Activated naive CD8-positive, alpha-beta T cell treated with anti-CD3 and anti-CD28 coated beads, Interleukin-2, amount 50 U/mL, for 24 hours (primary cell): ENCODE data around the gene CHL1.
"Not testable (repeated sequence)": the region's sequence is repeated elsewhere in the genome, so short reads cannot be mapped to it uniquely, and the experiment has no call there.

ENCODE experiments used
- ATAC-seq: fragments of 150-1000 bp; cut with Tn5 transposase; one replicate; pipeline ENCODE4 v1.10.0; 2021
- DNase-seq: peaks from one replicate; pipeline ENCODE4 v3.0.0; 2021
- H3K27ac Mint-ChIP-seq: one replicate; pipeline ENCODE4 v1.8.0; 2021; ENCODE audit warnings: mild to moderate bottlenecking, mixed read lengths
- H3K27me3 Mint-ChIP-seq: one replicate; pipeline ENCODE4 v1.8.0; 2021; ENCODE audit warnings: mixed read lengths
- H3K36me3 Mint-ChIP-seq: one replicate; pipeline ENCODE4 v1.8.0; 2021; ENCODE audit warnings: low read depth, mixed read lengths
- H3K4me1 Mint-ChIP-seq: one replicate; pipeline ENCODE4 v1.8.0; 2021; ENCODE audit warnings: mixed read lengths
- H3K4me3 Mint-ChIP-seq: one replicate; pipeline ENCODE4 v1.8.0; 2021; ENCODE audit warnings: mild to moderate bottlenecking, moderate library complexity, mixed read lengths
- H3K9me3 Mint-ChIP-seq: one replicate; pipeline ENCODE4 v1.8.0; 2021; ENCODE audit warnings: mixed read lengths

Gene CHL1

DNA sequence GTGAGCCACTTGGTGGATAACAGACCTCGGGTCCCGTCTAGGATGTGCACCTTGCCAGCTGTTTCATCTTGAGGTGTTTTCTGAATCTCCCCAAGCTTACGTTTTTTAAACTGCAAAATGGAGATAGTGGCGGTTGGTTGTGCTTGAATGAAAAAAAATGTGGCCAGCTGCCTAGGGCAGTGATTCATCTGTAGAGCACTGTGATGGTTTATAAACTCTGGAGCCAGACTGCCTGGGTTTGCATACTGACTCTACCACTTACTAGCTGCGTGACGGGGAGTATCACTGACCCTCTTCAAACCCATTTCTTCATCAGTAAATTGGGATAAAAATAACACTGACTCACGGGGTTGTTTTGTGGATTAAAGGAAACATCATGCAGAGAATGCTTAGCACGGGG lies 159.1 kb downstream of the CHL1 start:
- H3K9me3 Mint-ChIP-seq = peaks cover 4% of the 10 kb centered on the region
- H3K27ac Mint-ChIP-seq = no peak overlapping the region
- H3K4me3 Mint-ChIP-seq = no peak overlapping the region
- H3K4me1 Mint-ChIP-seq = no peaks in the 10 kb centered on the region
- ATAC-seq = no peak
- DNase-seq = no peak
- no peaks in the 10 kb centered on the region for H3K27me3 Mint-ChIP-seq
- H3K36me3 Mint-ChIP-seq = no peaks in the 10 kb centered on the region

DNA sequence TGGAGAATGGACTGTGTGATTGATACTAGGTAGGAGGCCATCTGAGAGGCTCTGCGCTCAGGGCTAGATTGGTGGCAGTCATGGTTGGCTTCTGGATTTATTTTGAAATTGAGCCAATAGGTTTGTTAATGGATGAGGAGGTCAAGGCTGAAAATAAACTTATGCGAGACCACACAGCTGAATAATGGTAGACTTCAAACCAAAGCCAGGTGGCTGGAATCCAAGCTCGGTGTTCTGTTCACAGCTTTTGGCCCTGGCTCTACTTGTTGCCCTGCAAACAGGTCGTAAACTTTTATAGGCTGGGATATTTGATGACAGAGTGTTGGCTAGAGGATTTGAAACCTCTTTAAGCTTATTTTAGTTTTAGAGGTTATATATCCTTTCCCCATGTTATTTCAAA lies 160.4 kb downstream of the CHL1 start:
- no peak overlapping the region for H3K27ac Mint-ChIP-seq
- H3K36me3 Mint-ChIP-seq = no peaks in the 10 kb centered on the region
- H3K27me3 Mint-ChIP-seq = no peaks in the 10 kb centered on the region
- H3K9me3 Mint-ChIP-seq = peaks cover 4% of the 10 kb centered on the region
- H3K4me1 Mint-ChIP-seq = no peaks in the 10 kb centered on the region
- no peak for ATAC-seq
- DNase-seq = no peak
- H3K4me3 Mint-ChIP-seq = no peak overlapping the region

- H3K4me3 Mint-ChIP-seq = no peak overlapping the region
- H3K27me3 Mint-ChIP-seq = no peaks in the 10 kb centered on the region
- no peaks in the 10 kb centered on the region for H3K36me3 Mint-ChIP-seq
- H3K4me1 Mint-ChIP-seq = no peaks in the 10 kb centered on the region
- no peak for ATAC-seq
- DNase-seq = no peak
- peaks cover 7% of the 10 kb centered on the region for H3K9me3 Mint-ChIP-seq
- no peak overlapping the region for H3K27ac Mint-ChIP-seq
These were observed 163.1 kb downstream of the CHL1 start for GRCh38 chr3:359672-360071.

- DNase-seq (no peak), ATAC-seq (no peak)
- no peak overlapping the region for H3K27ac Mint-ChIP-seq
- H3K9me3 Mint-ChIP-seq = peaks cover 13% of the 10 kb centered on the region
- H3K4me3 Mint-ChIP-seq = no peak overlapping the region
- H3K36me3 Mint-ChIP-seq = no peaks in the 10 kb centered on the region
- no peaks in the 10 kb centered on the region for H3K4me1 Mint-ChIP-seq
- no peaks in the 10 kb centered on the region for H3K27me3 Mint-ChIP-seq
These were observed 166.2 kb downstream of the CHL1 start for GRCh38 chr3:362681-363338.

DNA sequence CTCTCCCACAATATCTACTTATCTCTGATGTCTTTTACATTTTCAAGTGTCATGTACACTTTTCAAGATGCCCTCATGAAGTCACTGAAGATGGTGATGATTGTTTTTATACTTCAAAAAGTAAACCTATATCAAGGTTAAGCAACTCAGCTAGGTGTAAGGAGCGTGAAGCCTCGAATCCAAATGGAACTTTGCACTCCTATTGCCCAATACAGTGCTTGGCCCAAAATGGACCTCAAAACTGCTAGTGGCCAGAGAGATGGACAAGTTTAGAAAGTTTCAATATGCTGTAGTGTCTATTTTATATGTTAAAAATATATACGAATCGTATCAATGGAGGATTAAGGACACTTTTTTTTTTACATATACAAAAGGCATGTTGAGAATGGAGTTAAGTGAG lies 167.7 kb downstream of the CHL1 start:
- no peaks in the 10 kb centered on the region for H3K27me3 Mint-ChIP-seq
- H3K36me3 Mint-ChIP-seq = no peaks in the 10 kb centered on the region
- no peak for ATAC-seq
- H3K9me3 Mint-ChIP-seq = peaks cover 22% of the 10 kb centered on the region
- H3K4me3 Mint-ChIP-seq = no peak overlapping the region
- H3K27ac Mint-ChIP-seq = no peak overlapping the region
- DNase-seq = no peak
- H3K4me1 Mint-ChIP-seq = no peaks in the 10 kb centered on the region

GRCh38 chr3:365268-365667 lies 168.7 kb downstream of the CHL1 start:
- no peak for DNase-seq
- H3K27ac Mint-ChIP-seq = no peak overlapping the region
- H3K36me3 Mint-ChIP-seq = no peaks in the 10 kb centered on the region
- no peaks in the 10 kb centered on the region for H3K27me3 Mint-ChIP-seq
- H3K4me1 Mint-ChIP-seq = no peaks in the 10 kb centered on the region
- H3K9me3 Mint-ChIP-seq = peaks cover 19% of the 10 kb centered on the region
- no peak overlapping the region for H3K4me3 Mint-ChIP-seq
- no peak for ATAC-seq

- not testable (repeated sequence) for H3K27ac Mint-ChIP-seq, DNase-seq, H3K4me1 Mint-ChIP-seq, H3K36me3 Mint-ChIP-seq, ATAC-seq, H3K4me3 Mint-ChIP-seq, H3K27me3 Mint-ChIP-seq
- peaks cover 25% of the 10 kb centered on the region for H3K9me3 Mint-ChIP-seq
These were observed 169.7 kb downstream of the CHL1 start for GRCh38 chr3:366253-366652.

DNA sequence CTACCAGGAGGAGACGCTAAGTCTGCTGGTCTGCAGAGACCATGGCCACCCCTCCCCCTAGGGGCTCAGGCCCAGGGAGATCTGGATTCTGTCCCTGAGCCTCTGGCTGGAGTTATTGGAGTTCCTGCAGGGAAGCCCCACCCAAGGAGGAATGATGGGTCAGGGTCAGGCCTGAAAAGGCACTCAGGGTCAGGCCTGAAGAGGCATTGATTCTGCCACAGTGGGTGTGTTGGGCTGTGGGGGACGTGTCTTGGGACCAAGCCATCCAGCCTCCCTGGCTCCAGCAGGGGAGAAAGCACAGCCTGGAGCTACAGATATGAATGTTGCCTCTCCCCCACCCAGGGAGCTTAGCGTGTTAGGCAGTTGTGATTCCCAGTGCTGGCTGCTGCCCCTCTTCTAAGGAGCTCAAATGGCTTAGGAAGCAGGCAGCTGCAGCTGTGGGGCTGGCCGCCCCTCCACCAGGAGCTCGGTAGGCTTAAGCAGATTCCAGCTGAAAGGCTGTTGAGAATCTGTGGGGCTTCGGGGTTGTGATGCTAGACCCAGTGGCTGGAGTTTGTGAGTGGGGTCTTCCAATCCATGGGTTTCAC lies 176.7 kb downstream of the CHL1 start:
- H3K9me3 Mint-ChIP-seq = peaks cover 16% of the 10 kb centered on the region
- no peak overlapping the region for H3K4me3 Mint-ChIP-seq
- H3K4me1 Mint-ChIP-seq = no peaks in the 10 kb centered on the region
- H3K27me3 Mint-ChIP-seq = peaks cover 2% of the 10 kb centered on the region
- H3K36me3 Mint-ChIP-seq = no peaks in the 10 kb centered on the region
- no peak for DNase-seq
- no peak for ATAC-seq
- no peak overlapping the region for H3K27ac Mint-ChIP-seq

DNA sequence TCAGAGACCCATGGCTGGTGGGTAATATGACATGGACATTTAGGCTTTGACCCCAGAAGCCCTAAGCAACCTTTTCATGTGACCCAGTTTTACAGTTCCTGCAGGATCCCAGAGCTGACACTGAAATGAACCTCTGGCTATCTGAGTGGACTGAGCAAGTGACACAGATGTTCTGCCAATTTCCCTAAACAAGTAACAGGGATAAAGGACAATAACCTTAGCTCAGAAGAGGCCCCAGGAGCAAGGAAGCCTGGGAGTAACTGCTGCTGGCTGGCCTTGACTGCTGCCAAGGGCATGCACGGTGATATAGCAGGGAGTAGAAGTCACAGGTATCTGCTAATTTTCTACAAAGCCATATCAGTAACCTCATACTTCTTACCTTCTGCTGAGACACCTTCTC lies 177.9 kb downstream of the CHL1 start:
- Mint-ChIP-seq H3K27ac (no peak overlapping the region), H3K27me3 (peaks cover 2% of the 10 kb centered on the region)

GRCh38 chr3:377158-377561 lies 180.6 kb downstream of the CHL1 start:
- Mint-ChIP-seq H3K36me3 (no peaks in the 10 kb centered on the region), H3K27ac (no peak overlapping the region), H3K4me1 (no peaks in the 10 kb centered on the region), H3K27me3 (peaks cover 2% of the 10 kb centered on the region), H3K4me3 (no peak overlapping the region), H3K9me3 (no peaks in the 10 kb centered on the region)
- ATAC-seq (no peak), DNase-seq (no peak)

More for the DNA sequence above, 177.9 kb downstream of the CHL1 start:
- no peaks in the 10 kb centered on the region for H3K36me3 Mint-ChIP-seq
- H3K4me3 Mint-ChIP-seq = no peak overlapping the region
- no peak for DNase-seq
- peaks cover 9% of the 10 kb centered on the region for H3K9me3 Mint-ChIP-seq
- no peaks in the 10 kb centered on the region for H3K4me1 Mint-ChIP-seq
- ATAC-seq = no peak

DNA sequence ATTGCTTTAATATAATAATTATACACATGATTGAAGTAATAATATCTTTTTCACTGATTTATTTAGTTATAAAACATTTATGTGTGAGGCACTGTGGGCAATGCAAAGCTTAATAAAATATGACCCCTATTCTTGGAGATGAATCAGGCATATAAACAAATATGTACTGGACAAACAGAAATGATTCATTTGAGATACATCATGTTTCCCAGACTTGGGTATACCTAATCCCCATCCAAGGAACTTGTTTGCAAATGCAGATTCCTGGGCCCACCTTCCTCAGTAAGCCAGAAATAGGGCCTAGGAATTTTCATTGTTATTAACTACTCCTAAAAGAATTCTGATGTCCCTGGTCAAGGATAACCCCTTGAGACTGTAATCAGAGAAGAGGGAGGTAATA lies 184.2 kb downstream of the CHL1 start:
- Mint-ChIP-seq H3K36me3 (no peaks in the 10 kb centered on the region), H3K27ac (no peak overlapping the region), H3K4me3 (no peak overlapping the region), H3K4me1 (no peaks in the 10 kb centered on the region), H3K9me3 (no peaks in the 10 kb centered on the region), H3K27me3 (peaks cover 2% of the 10 kb centered on the region)
- ATAC-seq (no peak), DNase-seq (no peak)

DNA sequence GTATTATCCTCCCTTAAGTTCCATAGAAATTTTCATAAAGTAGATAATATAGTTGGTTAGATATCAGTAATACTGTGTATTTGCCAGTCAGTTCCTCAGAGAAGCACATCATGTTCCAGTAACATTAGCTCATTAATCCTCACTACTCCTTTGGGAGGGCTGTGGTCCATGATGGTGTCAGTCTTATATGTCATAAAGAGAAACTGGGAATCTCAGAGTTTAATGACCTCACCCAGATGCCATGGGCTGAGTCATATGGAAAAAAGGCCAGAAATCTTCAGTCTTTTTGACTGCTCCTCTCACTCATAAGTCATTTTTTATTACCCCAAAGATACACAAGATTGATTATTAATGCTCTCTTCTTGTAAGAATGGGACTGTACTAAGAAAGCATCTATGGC lies 188.6 kb downstream of the CHL1 start:
- no peaks in the 10 kb centered on the region for H3K9me3 Mint-ChIP-seq
- DNase-seq (no peak), ATAC-seq (no peak)
- no peak overlapping the region for H3K4me3 Mint-ChIP-seq
- no peaks in the 10 kb centered on the region for H3K36me3 Mint-ChIP-seq
- H3K4me1 Mint-ChIP-seq = no peaks in the 10 kb centered on the region
- H3K27me3 Mint-ChIP-seq = no peaks in the 10 kb centered on the region
- H3K27ac Mint-ChIP-seq = no peak overlapping the region

- H3K27ac Mint-ChIP-seq = no peak overlapping the region
- H3K4me3 Mint-ChIP-seq = no peak overlapping the region
- no peaks in the 10 kb centered on the region for H3K9me3 Mint-ChIP-seq
- no peaks in the 10 kb centered on the region for H3K27me3 Mint-ChIP-seq
- no peak for ATAC-seq
- DNase-seq = no peak
- no peaks in the 10 kb centered on the region for H3K36me3 Mint-ChIP-seq
- H3K4me1 Mint-ChIP-seq = no peaks in the 10 kb centered on the region
These were observed 198.2 kb downstream of the CHL1 start for GRCh38 chr3:394775-395174.

GRCh38 chr3:396293-396692 lies 199.7 kb downstream of the CHL1 start:
- no peaks in the 10 kb centered on the region for H3K4me1 Mint-ChIP-seq
- ATAC-seq (no peak), DNase-seq (no peak)
- no peaks in the 10 kb centered on the region for H3K36me3 Mint-ChIP-seq
- H3K27ac Mint-ChIP-seq = no peak overlapping the region
- H3K9me3 Mint-ChIP-seq = no peaks in the 10 kb centered on the region
- no peak overlapping the region for H3K4me3 Mint-ChIP-seq
- no peaks in the 10 kb centered on the region for H3K27me3 Mint-ChIP-seq

DNA sequence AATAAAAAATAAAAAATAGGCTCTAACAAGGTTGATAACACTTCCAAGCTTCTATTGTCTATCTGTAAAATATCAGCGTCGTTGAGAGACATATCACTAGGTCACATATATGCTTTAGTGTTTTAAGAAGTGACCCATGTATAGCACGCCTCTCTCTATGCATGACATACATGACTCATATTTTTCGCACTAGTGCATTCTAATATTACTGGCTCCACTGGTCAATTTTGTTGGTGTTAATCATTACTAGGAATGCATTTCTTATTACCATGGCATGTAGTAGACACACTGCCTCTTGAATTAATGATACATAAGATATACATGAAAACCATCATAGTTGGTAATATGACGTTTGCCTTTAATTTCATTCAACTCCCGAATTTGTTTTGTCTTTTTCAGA lies 203.1 kb downstream of the CHL1 start:
- no peak for ATAC-seq
- no peak for DNase-seq
- Mint-ChIP-seq H3K27ac (no peak overlapping the region), H3K9me3 (peaks cover 6% of the 10 kb centered on the region), H3K36me3 (no peaks in the 10 kb centered on the region), H3K27me3 (no peaks in the 10 kb centered on the region), H3K4me3 (no peak overlapping the region), H3K4me1 (no peaks in the 10 kb centered on the region)

DNA sequence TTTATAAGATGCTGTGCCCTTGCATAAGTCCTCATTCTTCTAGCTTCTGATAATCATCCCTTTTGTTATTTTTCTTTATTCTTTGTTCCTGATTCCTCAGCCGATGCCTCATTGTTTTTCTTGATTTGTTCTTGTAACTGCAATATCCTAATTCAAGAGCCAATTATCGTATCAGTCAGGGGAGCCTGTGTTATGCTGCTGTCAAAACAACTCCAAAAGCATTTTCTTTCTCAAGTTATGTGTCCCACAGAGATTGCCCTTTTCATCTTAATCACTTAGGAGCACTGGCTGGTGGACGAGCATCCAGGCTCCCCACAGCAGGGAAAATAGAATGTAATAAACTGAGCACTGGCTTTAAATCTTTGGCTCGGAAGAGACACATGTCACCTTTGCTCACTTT lies 207.3 kb downstream of the CHL1 start:
- Mint-ChIP-seq H3K36me3 (no peaks in the 10 kb centered on the region), H3K4me3 (no peak overlapping the region), H3K4me1 (no peaks in the 10 kb centered on the region), H3K27me3 (no peaks in the 10 kb centered on the region), H3K9me3 (peaks cover 6% of the 10 kb centered on the region), H3K27ac (no peak overlapping the region)
- no peak for DNase-seq
- no peak for ATAC-seq
